Pancreas (tissue), 10 donors: ENCODE results near the gene SNTG2. TPM values are rescaled to one million over a fixed set of nuclear protein-coding genes. Genes with fewer than 3 reads are reported as not detected.
"Not testable (repeated sequence)": the region's sequence is repeated elsewhere in the genome, so short reads cannot be mapped to it uniquely, and the experiment has no call there.

Experiments
- ATAC-seq, 4 donors: fragments of 200-7000 bp; cut with Tn5 transposase; one replicate each; pipeline versions ENCODE4 v1.8.0 to v1.9.1; 2020; ENCODE audit warnings: mild to moderate bottlenecking in 4 of 4, moderate library complexity in 4 of 4
- DNase-seq, 6 donors: peaks; one replicate each; pipeline ENCODE4 v3.0.0-alpha.2; 2020
- FAIRE-seq: peaks from 2 replicates; lab custom pipeline; 2012; peaks lifted over from hg19 to GRCh38; lab: Jason Lieb, UNC
- H3K27ac ChIP-seq, 4 donors: fragments of 200-600 bp; sonication (generic); 1 replicate in 3 of 4; 2 replicates in 1 of 4; pipeline versions ENCODE4 v1.5.0 to v1.8.0; 2020
- H3K27me3 ChIP-seq, 4 donors: fragments of 200-600 bp; one replicate each; pipeline ENCODE4 v1.8.0; 2021
- H3K36me3 ChIP-seq, 3 donors: fragments of 200-600 bp; sonication (generic) in 1 of 3; one replicate each; pipeline versions ENCODE4 v1.5.0 to v1.8.0; 2020 to 2021
- H3K4me1 ChIP-seq, 3 donors: fragments of 200-600 bp; one replicate each; pipeline ENCODE4 v1.8.0; 2021
- H3K4me3 ChIP-seq, 4 donors: fragments of 200-600 bp; sonication (generic) in 2 of 4; one replicate each; pipeline versions ENCODE4 v1.5.0 to v1.8.0; 2020 to 2021
- H3K9me3 ChIP-seq, 4 donors: fragments of 200-600 bp; one replicate each; pipeline ENCODE4 v1.8.0; 2021
- CTCF ChIP-seq, 4 donors: fragments of 200-600 bp; sonication (generic) in 3 of 4; IDR thresholded peaks; one replicate each; pipeline versions ENCODE4 v1.5.0 to v1.8.0; 2021; ENCODE audit warnings: antibody characterized with exemption in 4 of 4
- WGBS, 2 donors: extraction: QIAGEN DNeasy Blood & Tissue Kit; methylation state at CpG; one replicate each; pipeline ENCODE4 v1.1.7; 2013; 5-methylcytosine and 5-hydroxymethylcytosine counted together
- intact Hi-C, 3 donors: fragments of 100-400 bp; cut with DNase I; formaldehyde crosslinking; loops; one replicate each; pipeline versions ENCODE4 v1.11.1 to v1.14.2; 2022
- polyA plus RNA-seq, 2 donors: library from polyadenylated mRNA; stranded (reverse); fragments of 200-250 nt; gene quantifications; one replicate each; pipeline ENCODE4 v1.2.3, GENCODE V29; 2013
- total RNA-seq, 6 donors: library from RNA; stranded (reverse); fragmentation: NEBNext Ultra II Directional in 4 of 6; extraction: Animal tissue kit (Norgen Biotek cat#: 25700) in 4 of 6; gene quantifications; one replicate each; pipeline versions ENCODE4 v1.2.1 to v1.2.4, GENCODE V29; 2021 to 2023
- donor health status: healthy with polysubstance abuse.
- donor health status: DM: no; HTN: no; CAD: no; lungs with moderate emphysema.
- donor health status: DM: no; HTN: no; CAD: no.
- donor health status: control.
- donor health status: control.
- donor health status: Bipolar disorder and iron deficiency.
- donor health status: DM: yes; HTN: yes; CAD: no.
- donor health status: DM: no; HTN: no; CAD: no.
- donor health status: DM: no; HTN: no; CAD: no.
- donor health status: DM: yes; HTN: yes; CAD: no.

Gene SNTG2
- total and polyA plus RNA-seq, 8 donors, result 1.4 to 19.2 (median 4.6) TPM

- Histone ChIP-seq H3K27me3 (no peaks in the 10 kb centered on the region), H3K9me3 (no peaks in the 10 kb centered on the region), H3K36me3 (no peaks in the 10 kb centered on the region), H3K4me3 (no peak overlapping the region), H3K27ac (no peak overlapping the region), H3K4me1 (no peaks in the 10 kb centered on the region)
- intact Hi-C loops, result no loop called here
- WGBS, 2 donors, result 83 to 88% methylated on average over 4 of the region's 4 CpGs
- no peak for TF ChIP-seq CTCF (IDR thresholded peaks at IDR 0.05)
- FAIRE-seq (no peak), ATAC-seq (no peak), DNase-seq (no peak)
These were observed 138.3 kb downstream of the SNTG2 start for GRCh38 chr2:1088940-1089339.

- DNase-seq (no peak), FAIRE-seq (no peak), ATAC-seq (no peak)
- H3K27me3 ChIP-seq, result no peaks in the 10 kb centered on the region
- H3K36me3 ChIP-seq, result no peaks in the 10 kb centered on the region
- no peaks in the 10 kb centered on the region for H3K4me1 ChIP-seq
- TF ChIP-seq CTCF (IDR thresholded peaks at IDR 0.05), result no peak
- H3K4me3 ChIP-seq, result no peak overlapping the region
- no peak overlapping the region for H3K27ac ChIP-seq
- H3K9me3 ChIP-seq, result no peaks in the 10 kb centered on the region
- WGBS, 2 donors, result 85 to 92% methylated on average over 5 of the region's 5 CpGs
- intact Hi-C loops, result no loop called here
These were observed 141.4 kb downstream of the SNTG2 start for GRCh38 chr2:1091895-1092585.

GRCh38 chr2:1093668-1094067, 143.0 kb downstream of the SNTG2 start:
- H3K27me3 ChIP-seq, H3K4me3 ChIP-seq, intact Hi-C loops, H3K9me3 ChIP-seq, H3K36me3 ChIP-seq, H3K27ac ChIP-seq, DNase-seq, ATAC-seq, FAIRE-seq, H3K4me1 ChIP-seq: not testable (repeated sequence)
- 84 to 91% methylated on average over 4 to 6 of the region's 6 CpGs for WGBS, 2 donors

GRCh38 chr2:1097101-1097500, 146.5 kb downstream of the SNTG2 start:
- H3K27me3 ChIP-seq, result no peaks in the 10 kb centered on the region
- no peak overlapping the region for H3K27ac ChIP-seq
- no peak overlapping the region for H3K4me3 ChIP-seq
- WGBS, 2 donors, result 75 to 78% methylated on average over 8 of the region's 8 CpGs
- FAIRE-seq (no peak), ATAC-seq (no peak), DNase-seq (no peak)
- no peak for TF ChIP-seq CTCF (IDR thresholded peaks at IDR 0.05)
- H3K9me3 ChIP-seq, result no peaks in the 10 kb centered on the region
- no peaks in the 10 kb centered on the region for H3K36me3 ChIP-seq
- intact Hi-C loops, result no loop called here
- H3K4me1 ChIP-seq, result no peaks in the 10 kb centered on the region

GRCh38 chr2:1099418-1099817, 148.8 kb downstream of the SNTG2 start:
- H3K27me3 ChIP-seq, result no peaks in the 10 kb centered on the region
- TF ChIP-seq CTCF (IDR thresholded peaks at IDR 0.05), result no peak
- H3K27ac ChIP-seq, result no peak overlapping the region
- DNase-seq, result no peak
- H3K4me3 ChIP-seq, result no peak overlapping the region
- no peaks in the 10 kb centered on the region for H3K36me3 ChIP-seq
- no peaks in the 10 kb centered on the region for H3K9me3 ChIP-seq
- H3K4me1 ChIP-seq, result peaks cover 0 to 4% (median 0%) of the 10 kb centered on the region in 3 donors
- WGBS, 2 donors, result 66 to 68% methylated on average over 2 of the region's 2 CpGs
- intact Hi-C loops, result no loop called here
- FAIRE-seq, result no peak
- no peak for ATAC-seq
